GM06990 (cell line): ENCODE measurements around the gene KAT6B.
A peak's percentile ranks its signal among the peaks of the same experiment; 100 is the strongest.

Source experiments
- DNase-seq: peaks from one replicate; pipeline ENCODE4 v3.0.0-alpha.2; 2011; ENCODE audit not compliant: insufficient read length; ENCODE audit errors: extremely low read depth
- H3K27me3 ChIP-seq: replicated peaks from 2 replicates; pipeline ENCODE4 v1.6.0; 2011; ENCODE audit warnings: low read length; ENCODE audit not compliant: control insufficient read depth, insufficient read depth
- H3K36me3 ChIP-seq: 2 replicates; pipeline ENCODE4 v1.5.1; 2011; ENCODE audit warnings: low read length; ENCODE audit not compliant: control insufficient read depth, insufficient read depth
- H3K4me3 ChIP-seq: replicated peaks from 2 replicates; pipeline ENCODE4 v1.5.1; 2011; ENCODE audit warnings: low read depth, mild to moderate bottlenecking, control low read depth, low read length
- CTCF ChIP-seq: IDR thresholded peaks from 2 replicates; pipeline ENCODE4 v1.5.1; 2011; ENCODE audit warnings: low read length, control low read depth, mild to moderate bottlenecking, inconsistent platforms; ENCODE audit not compliant: insufficient read depth, poor library complexity, severe bottlenecking

Gene KAT6B

GRCh38 chr10:74910976-74911350 is 84.6 kb downstream of the KAT6B start:
- no peaks in the 10 kb centered on the region for H3K27me3 ChIP-seq
- TF ChIP-seq CTCF: no peak

GRCh38 chr10:74912182-74912581 is 85.8 kb downstream of the KAT6B start:
- TF ChIP-seq CTCF: no peak
- Histone ChIP-seq H3K27me3 (no peaks in the 10 kb centered on the region), H3K4me3 (no peak overlapping the region), H3K36me3 (no peaks in the 10 kb centered on the region)
- no peak for DNase-seq

More at GRCh38 chr10:74910976-74911350, 84.6 kb downstream of the KAT6B start:
- Histone ChIP-seq H3K36me3 (no peaks in the 10 kb centered on the region), H3K4me3 (no peak overlapping the region)
- no peak for DNase-seq

- Histone ChIP-seq H3K4me3 (no peak overlapping the region), H3K27me3 (no peaks in the 10 kb centered on the region), H3K36me3 (no peaks in the 10 kb centered on the region)
- DNase-seq: no peak
- no peak for TF ChIP-seq CTCF
Measured at GRCh38 chr10:74912682-74913081, 86.3 kb downstream of the KAT6B start.

GRCh38 chr10:74913377-74913979 is 87.1 kb downstream of the KAT6B start:
- no peak for DNase-seq
- Histone ChIP-seq H3K4me3 (0 out of 2 replicates have a peak overlapping the region, but pooled peaks have one; percentile 1), H3K36me3 (no peaks in the 10 kb centered on the region), H3K27me3 (no peaks in the 10 kb centered on the region)
- no peak for TF ChIP-seq CTCF

- no peak overlapping the region for H3K4me3 ChIP-seq
- no peaks in the 10 kb centered on the region for H3K27me3 ChIP-seq
- no peak for DNase-seq
- no peaks in the 10 kb centered on the region for H3K36me3 ChIP-seq
- no peak for TF ChIP-seq CTCF
Measured at GRCh38 chr10:74916283-74916682, 89.9 kb downstream of the KAT6B start.
